Activated CD4-positive, alpha-beta T cell treated with anti-CD3 and anti-CD28 coated beads, Interleukin-2, amount 10 ng/mL, durations not matched to agents 7 days and 5 days (primary cell): ENCODE data around the gene SPDYE18. TPM values are rescaled to one million over a fixed set of nuclear protein-coding genes. Genes with fewer than 3 reads are reported as not detected.
"Not testable (repeated sequence)": the region's sequence is repeated elsewhere in the genome, so short reads cannot be mapped to it uniquely, and the experiment has no call there.

ENCODE experiments used
- CTCF ChIA-PET: fragments of 350-600 bp; sonication (Branson Sonifier 250); formaldehyde crosslinking; loops from one replicate; lab custom pipeline; 2021; ENCODE audit warnings: antibody characterized with exemption; lab: Charles Lee
- POLR2A ChIA-PET: fragments of 350-600 bp; sonication (Branson Sonifier 250); formaldehyde crosslinking; loops from one replicate; lab custom pipeline; 2021; ENCODE audit warnings: antibody characterized with exemption; lab: Charles Lee
- DNase-seq: peaks from one replicate; pipeline ENCODE4 v3.0.0-alpha.2; 2020
- H3K27ac Mint-ChIP-seq: one replicate; pipeline ENCODE4 v1.8.0; 2021; ENCODE audit warnings: mild to moderate bottlenecking, moderate library complexity, mixed read lengths
- H3K27me3 Mint-ChIP-seq: one replicate; pipeline ENCODE4 v1.8.0; 2021; ENCODE audit warnings: mixed read lengths
- H3K36me3 Mint-ChIP-seq: one replicate; pipeline ENCODE4 v1.8.0; 2021; ENCODE audit warnings: low read depth, mixed read lengths
- H3K4me1 Mint-ChIP-seq: one replicate; pipeline ENCODE4 v1.8.0; 2021; ENCODE audit warnings: mixed read lengths
- H3K4me3 Mint-ChIP-seq: one replicate; pipeline ENCODE4 v1.8.0; 2021; ENCODE audit warnings: mild to moderate bottlenecking, moderate library complexity, mixed read lengths
- H3K9me3 Mint-ChIP-seq: one replicate; pipeline ENCODE4 v1.8.0; 2021; ENCODE audit warnings: mixed read lengths
- total RNA-seq, 2 experiments: library from RNA; stranded (reverse); gene quantifications; one replicate each; pipeline ENCODE4 v1.2.3, GENCODE V29; 2021

Gene SPDYE18
- total RNA-seq, 2 experiments from 2014 or later: 0.60 to 0.65 TPM

- Mint-ChIP-seq H3K36me3 (peaks cover 37% of the 10 kb centered on the region), H3K9me3 (peaks cover 16% of the 10 kb centered on the region), H3K4me1 (peaks cover 33% of the 10 kb centered on the region)
- POLR2A ChIA-PET, CTCF ChIA-PET, H3K27ac Mint-ChIP-seq, DNase-seq, H3K4me3 Mint-ChIP-seq, H3K27me3 Mint-ChIP-seq: not testable (repeated sequence)
Measured at GRCh38 chr7:77071108-77071507, 8.8 kb upstream of the SPDYE18 start.

DNA sequence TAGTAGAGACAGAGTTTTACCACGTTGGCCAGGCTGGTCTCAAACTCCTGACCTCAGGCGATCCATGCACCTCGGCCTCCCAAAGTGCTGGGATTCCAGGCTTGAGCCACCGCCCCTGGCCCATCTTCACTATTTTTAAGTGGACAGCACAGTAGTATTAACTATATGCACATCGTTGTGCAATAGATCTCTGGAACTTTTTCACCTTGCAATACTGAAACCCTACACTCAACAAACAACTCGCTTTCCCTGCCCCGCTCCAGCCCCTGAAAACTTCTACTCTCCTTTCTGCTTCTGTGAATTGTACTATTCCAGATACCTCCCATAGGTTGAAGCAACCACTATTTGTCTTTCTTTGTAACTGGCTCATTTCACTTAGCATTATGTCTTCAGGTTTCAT lies 3.5 kb upstream of the SPDYE18 start:
- CTCF ChIA-PET: interaction anchor here (0.6 kb wide), 1 partner anchor 358 kb away, joined by 3 read pairs; no protein-coding TSS in a partner anchor
- Mint-ChIP-seq H3K9me3 (peaks cover 11% of the 10 kb centered on the region), H3K4me1 (peaks cover 28% of the 10 kb centered on the region), H3K36me3 (peaks cover 19% of the 10 kb centered on the region)
- H3K27me3 Mint-ChIP-seq, POLR2A ChIA-PET, H3K27ac Mint-ChIP-seq, DNase-seq, H3K4me3 Mint-ChIP-seq: not testable (repeated sequence)

- not testable (repeated sequence) for H3K27me3 Mint-ChIP-seq
Measured at GRCh38 chr7:77063732-77064131, 1.4 kb upstream of the SPDYE18 start.

GRCh38 chr7:77032261-77032660 lies 30.1 kb downstream of the SPDYE18 start, which contains the start of gene SPDYE17:
TSS of gene SPDYE17 (minus strand) at chr7:77032361. CDS start at chr7:77030570, 1,791 bp downstream.
- H3K9me3 Mint-ChIP-seq, H3K36me3 Mint-ChIP-seq, CTCF ChIA-PET, H3K4me3 Mint-ChIP-seq, POLR2A ChIA-PET, H3K4me1 Mint-ChIP-seq, H3K27ac Mint-ChIP-seq, DNase-seq, H3K27me3 Mint-ChIP-seq: not testable (repeated sequence)

More at GRCh38 chr7:77063732-77064131, 1.4 kb upstream of the SPDYE18 start:
- H3K27ac Mint-ChIP-seq, POLR2A ChIA-PET, DNase-seq, H3K4me3 Mint-ChIP-seq, CTCF ChIA-PET, H3K9me3 Mint-ChIP-seq, H3K36me3 Mint-ChIP-seq: not testable (repeated sequence)
- peaks cover 14% of the 10 kb centered on the region for H3K4me1 Mint-ChIP-seq

DNA sequence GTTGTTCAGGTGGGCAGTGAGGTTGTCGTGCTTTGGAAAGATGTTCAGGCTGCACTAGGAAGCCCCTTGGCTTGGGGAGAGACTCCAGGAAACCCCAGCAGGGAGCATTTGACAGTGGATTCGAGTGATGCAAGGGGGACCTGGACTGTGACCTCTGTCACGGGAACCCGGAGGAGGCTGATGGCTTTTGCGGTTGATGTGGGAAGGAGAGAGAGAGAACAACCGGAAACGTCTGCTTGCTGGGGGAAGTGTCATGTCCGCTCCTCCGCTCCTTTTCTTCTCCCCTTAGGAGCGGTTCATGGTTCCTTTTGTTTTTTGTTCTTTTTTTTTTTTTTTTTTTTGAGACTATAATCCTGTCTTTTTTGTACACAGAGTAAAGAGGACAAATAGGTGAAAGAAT lies 36.0 kb downstream of the SPDYE18 start:
- DNase-seq, H3K27ac Mint-ChIP-seq, H3K9me3 Mint-ChIP-seq, CTCF ChIA-PET, H3K4me3 Mint-ChIP-seq, H3K27me3 Mint-ChIP-seq, POLR2A ChIA-PET, H3K4me1 Mint-ChIP-seq, H3K36me3 Mint-ChIP-seq: not testable (repeated sequence)

DNA sequence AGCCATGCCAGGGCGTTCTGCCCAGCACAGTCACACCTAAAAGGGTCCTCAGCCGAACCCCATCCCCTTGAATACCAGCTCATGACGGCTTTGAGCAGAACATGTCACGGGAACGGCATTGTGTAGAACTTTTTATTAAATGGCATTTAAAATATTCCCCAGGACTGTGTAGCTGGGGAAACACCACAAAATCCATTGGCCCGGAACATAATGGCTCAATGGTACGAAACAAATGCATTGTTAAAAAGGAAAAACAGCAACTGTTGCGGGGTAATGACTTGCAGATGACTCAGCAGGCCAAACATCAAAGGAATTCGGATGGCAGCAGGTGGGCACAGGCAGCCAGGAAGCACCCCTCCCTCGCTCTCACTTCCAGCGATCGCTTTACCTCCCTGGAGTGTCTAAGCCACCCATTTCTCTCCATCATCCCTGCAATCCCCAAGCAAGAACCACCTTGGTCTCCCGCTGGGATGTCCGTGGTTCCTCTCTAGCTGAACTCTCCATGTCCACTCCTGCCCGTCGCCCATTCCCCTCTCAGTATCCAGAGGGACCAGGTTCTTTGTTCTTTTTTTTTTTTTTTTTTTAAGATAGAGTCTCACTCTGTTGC lies 52.2 kb downstream of the SPDYE18 start:
- H3K36me3 Mint-ChIP-seq, H3K27ac Mint-ChIP-seq, H3K27me3 Mint-ChIP-seq, CTCF ChIA-PET, H3K9me3 Mint-ChIP-seq, DNase-seq, POLR2A ChIA-PET, H3K4me1 Mint-ChIP-seq, H3K4me3 Mint-ChIP-seq: not testable (repeated sequence)

DNA sequence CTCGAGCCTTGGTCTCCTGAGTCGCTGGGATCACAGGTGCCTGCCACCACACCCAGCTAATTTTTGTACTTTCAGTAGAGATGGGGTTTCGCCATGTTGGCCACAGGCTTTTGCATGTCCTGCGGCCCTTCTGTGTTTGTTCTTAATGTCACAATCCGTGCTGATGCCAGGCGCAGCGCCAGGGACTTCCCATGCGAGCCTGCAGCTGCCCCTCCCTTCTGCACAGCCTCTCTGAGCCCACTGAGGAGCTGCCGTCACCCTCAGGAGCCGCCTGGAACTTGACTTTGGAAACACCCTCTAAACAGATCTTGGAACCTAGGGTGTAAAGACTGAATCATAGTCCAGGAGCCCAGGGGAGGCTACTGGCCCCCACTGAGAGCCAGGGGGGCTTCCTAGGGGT lies 54.4 kb downstream of the SPDYE18 start:
- H3K4me3 Mint-ChIP-seq, H3K27ac Mint-ChIP-seq, H3K4me1 Mint-ChIP-seq, H3K9me3 Mint-ChIP-seq, H3K27me3 Mint-ChIP-seq, POLR2A ChIA-PET, DNase-seq, H3K36me3 Mint-ChIP-seq: not testable (repeated sequence)
- CTCF ChIA-PET: interaction anchor here (0.6 kb wide), 1 partner anchor 856 kb away, joined by 3 read pairs; no protein-coding TSS in a partner anchor

DNA sequence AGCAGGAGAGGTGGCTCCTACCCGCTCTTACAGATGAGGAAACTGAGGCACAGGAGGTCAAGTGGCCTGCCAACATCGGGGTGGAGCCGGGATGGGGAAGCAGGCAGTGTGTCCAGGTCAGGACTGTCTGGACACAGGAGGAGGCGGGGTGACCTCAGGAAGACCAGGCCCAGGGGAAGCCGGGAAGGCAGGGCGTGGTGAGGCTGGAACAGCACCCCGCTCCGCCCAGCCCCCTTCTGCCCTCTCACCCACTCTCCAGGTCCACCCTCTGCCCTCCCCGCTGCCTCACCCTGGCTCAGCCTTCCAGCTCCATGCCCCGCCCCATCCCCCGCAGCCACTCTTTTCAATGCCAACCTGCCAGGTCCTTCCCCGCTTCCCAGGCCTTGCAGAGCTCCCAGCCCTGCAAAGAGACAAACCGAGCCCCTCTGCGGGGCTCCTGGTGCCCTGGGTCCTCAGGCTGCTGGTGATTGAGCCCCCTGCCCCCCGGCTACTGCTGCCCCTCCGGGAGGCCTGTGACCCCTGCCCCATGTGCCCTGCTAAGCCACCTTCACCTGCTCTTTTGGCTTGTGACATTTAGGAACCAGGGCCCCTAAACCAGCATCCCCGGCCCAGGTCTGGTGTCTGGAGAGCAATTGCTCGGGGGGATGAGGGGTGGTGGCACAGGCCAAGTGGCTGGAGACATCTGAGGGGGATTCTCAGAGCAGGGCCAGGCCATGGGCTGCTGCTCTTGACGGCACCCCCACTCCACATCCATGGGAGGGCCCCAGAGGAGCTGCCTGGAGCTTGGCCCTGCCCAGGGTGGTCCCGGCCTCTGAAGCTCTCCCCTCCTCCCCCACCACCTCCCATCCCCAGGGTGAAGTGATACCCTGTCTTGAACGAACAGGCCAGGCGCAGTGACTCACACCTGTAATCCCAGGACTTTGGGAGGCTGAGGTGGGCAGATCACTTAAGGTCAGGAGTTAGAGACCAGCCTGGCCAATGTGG lies 55.9 kb downstream of the SPDYE18 start:
- H3K27ac Mint-ChIP-seq: peak overlapping the region; percentile 36
- POLR2A ChIA-PET, H3K4me1 Mint-ChIP-seq, H3K36me3 Mint-ChIP-seq, CTCF ChIA-PET, H3K9me3 Mint-ChIP-seq, H3K4me3 Mint-ChIP-seq, H3K27me3 Mint-ChIP-seq, DNase-seq: not testable (repeated sequence)

DNA sequence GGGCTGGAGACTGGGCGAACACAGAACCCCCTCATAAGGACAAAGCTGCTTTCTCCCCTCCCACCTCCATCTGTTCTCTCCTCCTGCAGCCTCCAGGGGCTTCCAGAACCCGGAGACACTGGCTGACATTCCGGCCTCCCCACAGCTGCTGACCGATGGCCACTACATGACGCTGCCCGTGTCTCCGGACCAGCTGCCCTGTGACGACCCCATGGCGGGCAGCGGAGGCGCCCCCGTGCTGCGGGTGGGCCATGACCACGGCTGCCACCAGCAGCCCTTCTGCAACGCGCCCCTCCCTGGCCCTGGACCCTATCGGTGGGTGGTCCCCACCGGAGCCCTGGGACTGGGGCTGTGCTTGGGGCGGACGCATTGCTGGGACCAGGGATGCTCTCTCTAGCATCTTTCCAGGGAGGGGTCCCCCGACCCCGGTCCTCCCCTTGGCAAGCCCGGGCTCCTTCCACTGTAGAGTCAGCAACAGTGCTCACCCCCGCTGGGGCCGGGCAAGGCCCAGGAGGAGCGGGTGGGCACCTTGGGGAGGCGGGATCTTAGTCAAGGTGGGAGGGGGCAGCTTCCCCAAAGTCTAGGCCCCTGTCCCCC lies 56.8 kb downstream of the SPDYE18 start:
- H3K4me3 Mint-ChIP-seq, H3K4me1 Mint-ChIP-seq, H3K36me3 Mint-ChIP-seq, CTCF ChIA-PET, H3K9me3 Mint-ChIP-seq, POLR2A ChIA-PET, H3K27me3 Mint-ChIP-seq, DNase-seq, H3K27ac Mint-ChIP-seq: not testable (repeated sequence)

DNA sequence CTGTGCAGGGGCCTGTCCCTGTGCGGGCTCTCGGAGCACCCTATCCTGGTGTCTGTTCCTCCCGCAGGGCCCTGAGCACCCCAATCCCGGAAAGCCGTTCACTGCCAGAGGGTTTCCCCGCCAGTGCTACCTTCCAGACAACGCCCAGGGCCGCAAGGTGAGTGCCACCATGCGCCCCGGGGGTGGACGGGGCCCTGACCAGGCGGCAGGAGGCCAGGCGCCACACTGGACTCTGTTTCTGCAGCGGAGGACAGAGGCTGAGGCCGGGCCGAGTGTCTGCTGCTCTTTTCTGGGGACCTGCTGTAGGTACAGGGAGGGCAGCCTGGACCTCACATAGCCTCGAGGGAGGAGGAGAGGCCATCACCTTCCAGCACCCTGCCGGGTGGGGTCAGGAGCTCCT lies 58.2 kb downstream of the SPDYE18 start:
- POLR2A ChIA-PET, H3K27me3 Mint-ChIP-seq, H3K4me1 Mint-ChIP-seq, DNase-seq, H3K4me3 Mint-ChIP-seq, H3K27ac Mint-ChIP-seq, CTCF ChIA-PET, H3K36me3 Mint-ChIP-seq, H3K9me3 Mint-ChIP-seq: not testable (repeated sequence)

DNA sequence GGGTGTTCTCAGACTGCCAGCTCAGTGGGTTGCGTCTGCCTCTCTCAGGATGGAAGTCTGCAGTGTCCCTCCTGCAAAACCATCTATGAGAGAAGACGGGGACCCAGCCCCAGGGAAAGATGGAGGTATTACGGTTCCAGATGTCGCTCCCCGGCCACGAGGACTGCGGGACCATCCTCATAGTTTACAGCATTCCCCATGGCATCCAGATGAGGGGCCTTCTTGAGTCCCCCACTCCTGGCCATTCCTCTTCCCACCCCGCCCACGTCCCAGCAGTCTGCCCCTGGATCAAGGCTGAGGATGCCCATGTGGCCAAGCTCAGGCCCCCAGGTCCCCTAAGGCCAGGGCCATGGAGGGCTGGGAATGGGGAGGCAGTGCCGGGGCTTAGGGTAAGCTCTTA lies 59.1 kb downstream of the SPDYE18 start:
- H3K9me3 Mint-ChIP-seq, CTCF ChIA-PET, H3K36me3 Mint-ChIP-seq, POLR2A ChIA-PET, H3K27ac Mint-ChIP-seq, H3K27me3 Mint-ChIP-seq, DNase-seq, H3K4me1 Mint-ChIP-seq, H3K4me3 Mint-ChIP-seq: not testable (repeated sequence)

GRCh38 chr7:77002678-77003233 lies 59.6 kb downstream of the SPDYE18 start:
- H3K4me3 Mint-ChIP-seq, CTCF ChIA-PET, H3K36me3 Mint-ChIP-seq, DNase-seq, H3K9me3 Mint-ChIP-seq, H3K4me1 Mint-ChIP-seq, POLR2A ChIA-PET, H3K27ac Mint-ChIP-seq, H3K27me3 Mint-ChIP-seq: not testable (repeated sequence)

GRCh38 chr7:77002104-77002503 lies 60.3 kb downstream of the SPDYE18 start:
- CTCF ChIA-PET, H3K4me3 Mint-ChIP-seq, POLR2A ChIA-PET, H3K9me3 Mint-ChIP-seq, H3K27me3 Mint-ChIP-seq, DNase-seq, H3K27ac Mint-ChIP-seq, H3K4me1 Mint-ChIP-seq, H3K36me3 Mint-ChIP-seq: not testable (repeated sequence)
